ENCODE measurements around the gene SOX13.

GRCh38 chr1:204081791-204082513, 9.0 kb downstream of the SOX13 start:
- TF ChIP-seq POLR2A (IDR thresholded peaks at IDR 0.05; ENCODE audit: low read length) (no peak), GATA1 (IDR thresholded peaks at IDR 0.05; ENCODE audit: low read depth, low read length) (no peak)

Measured in erythroblast (primary cell).